ENCODE measurements around the gene RGMA. TPM values are rescaled to one million over a fixed set of nuclear protein-coding genes. Genes with fewer than 3 reads are reported as not detected.

RGMA gene
- total and polyA plus RNA-seq, 10 of the 15 experiments (the other 5 are each of a cell fraction or from before 2014, with no cell fraction given) = not detected

GRCh38 chr15:93086791-93087190 is 2.2 kb downstream of the RGMA start:
- no peak for ATAC-seq
- Histone ChIP-seq H3K27me3 (replicated peaks in 1 of 2; ENCODE audit: control insufficient read depth in 2 of 2, insufficient read depth in 2 of 2, low read length in 1 of 2) (peaks cover 7 to 11% of the 10 kb centered on the region in 2 experiments), H4K20me1 (ENCODE audit: control insufficient read depth, insufficient read depth) (no peaks in the 10 kb centered on the region), H3K27ac (ENCODE audit: control insufficient read depth, insufficient read depth) (no peak overlapping the region), H3K4me1 (ENCODE audit: control insufficient read depth, insufficient read depth, low read length) (no peaks in the 10 kb centered on the region; the same call in 1 of the 2 replicates), H3K4me2 (ENCODE audit: control insufficient read depth, insufficient read depth) (no peak overlapping the region), H3K36me3 (ENCODE audit: control insufficient read depth in 2 of 2, insufficient read depth in 2 of 2, low read length in 1 of 2) (no peaks in the 10 kb centered on the region), H3K9ac (ENCODE audit: control insufficient read depth, insufficient read depth, low read length) (no peak overlapping the region), H3K4me3 (no peak overlapping the region), H3K9me3 (replicated peaks; ENCODE audit: control insufficient read depth, insufficient read depth, low read length) (no peaks in the 10 kb centered on the region), H2AFZ (ENCODE audit: control insufficient read depth, low read depth, low read length) (no peak overlapping the region), H3K79me2 (ENCODE audit: control insufficient read depth, insufficient read depth, low read length) (no peaks in the 10 kb centered on the region)
- RAD21 ChIA-PET (ENCODE audit: unreplicated experiment) = no interaction called here
- DNase-seq (ENCODE audit: low read depth, low spot score) = no peak
- in situ Hi-C loops (cut with MboI) (no loop called here), intact Hi-C loops (cut with micrococcal nuclease; ENCODE audit: unreplicated experiment) (no loop called here)
- WGBS (ENCODE audit: insufficient coverage, insufficient replicate concordance, low lambda C conversion rate, missing lambda C conversion rate) = 0% methylated on average over 2 of the region's 2 CpGs
- BruUV-seq (replicated peaks) = no TSS peak
- SMC1A ChIA-PET (ENCODE audit: uncharacterized antibody, unreplicated experiment) = no interaction called here
- CTCF ChIA-PET = interaction anchor here (0.6 to 2.4 kb wide), 5 partner anchors 9 to 1030 kb away, joined by 4 to 19 read pairs (median 5); no protein-coding TSS in a partner anchor
- FAIRE-seq = no peak
- TF ChIP-seq BMI1 (IDR thresholded peaks at IDR 0.05; ENCODE audit: borderline replicate concordance) = no peak
- TF ChIP-seq ZNF384 (IDR thresholded peaks at IDR 0.05; ENCODE audit: borderline replicate concordance, low read depth, low read length) = no peak
- TF ChIP-seq, protein P1, sequence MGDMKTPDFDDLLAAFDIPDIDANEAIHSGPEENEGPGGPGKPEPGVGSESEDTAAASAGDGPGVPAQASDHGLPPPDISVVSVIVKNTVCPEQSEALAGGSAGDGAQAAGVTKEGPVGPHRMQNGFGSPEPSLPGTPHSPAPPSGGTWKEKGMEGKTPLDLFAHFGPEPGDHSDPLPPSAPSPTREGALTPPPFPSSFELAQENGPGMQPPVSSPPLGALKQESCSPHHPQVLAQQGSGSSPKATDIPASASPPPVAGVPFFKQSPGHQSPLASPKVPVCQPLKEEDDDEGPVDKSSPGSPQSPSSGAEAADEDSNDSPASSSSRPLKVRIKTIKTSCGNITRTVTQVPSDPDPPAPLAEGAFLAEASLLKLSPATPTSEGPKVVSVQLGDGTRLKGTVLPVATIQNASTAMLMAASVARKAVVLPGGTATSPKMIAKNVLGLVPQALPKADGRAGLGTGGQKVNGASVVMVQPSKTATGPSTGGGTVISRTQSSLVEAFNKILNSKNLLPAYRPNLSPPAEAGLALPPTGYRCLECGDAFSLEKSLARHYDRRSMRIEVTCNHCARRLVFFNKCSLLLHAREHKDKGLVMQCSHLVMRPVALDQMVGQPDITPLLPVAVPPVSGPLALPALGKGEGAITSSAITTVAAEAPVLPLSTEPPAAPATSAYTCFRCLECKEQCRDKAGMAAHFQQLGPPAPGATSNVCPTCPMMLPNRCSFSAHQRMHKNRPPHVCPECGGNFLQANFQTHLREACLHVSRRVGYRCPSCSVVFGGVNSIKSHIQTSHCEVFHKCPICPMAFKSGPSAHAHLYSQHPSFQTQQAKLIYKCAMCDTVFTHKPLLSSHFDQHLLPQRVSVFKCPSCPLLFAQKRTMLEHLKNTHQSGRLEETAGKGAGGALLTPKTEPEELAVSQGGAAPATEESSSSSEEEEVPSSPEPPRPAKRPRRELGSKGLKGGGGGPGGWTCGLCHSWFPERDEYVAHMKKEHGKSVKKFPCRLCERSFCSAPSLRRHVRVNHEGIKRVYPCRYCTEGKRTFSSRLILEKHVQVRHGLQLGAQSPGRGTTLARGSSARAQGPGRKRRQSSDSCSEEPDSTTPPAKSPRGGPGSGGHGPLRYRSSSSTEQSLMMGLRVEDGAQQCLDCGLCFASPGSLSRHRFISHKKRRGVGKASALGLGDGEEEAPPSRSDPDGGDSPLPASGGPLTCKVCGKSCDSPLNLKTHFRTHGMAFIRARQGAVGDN (IDR thresholded peaks at IDR 0.05) = no peak
- TF ChIP-seq CHD4 (IDR thresholded peaks at IDR 0.05) = no peak
- TF ChIP-seq IRF4 (IDR thresholded peaks at IDR 0.05; ENCODE audit: low read depth, low read length) = no peak
- POLR2A ChIA-PET = no interaction called here

All from GM12878 (cell line).